WTC11 (cell line): ENCODE measurements around the gene ABR. TPM values are rescaled to one million over a fixed set of nuclear protein-coding genes. Genes with fewer than 3 reads are reported as not detected.

ENCODE experiments used
- ATAC-seq: fragments of 200-7000 bp; cut with Tn5 transposase; 2 replicates; pipeline ENCODE4 v1.10.0; 2021; ENCODE audit warnings: mild to moderate bottlenecking, moderate library complexity
- CTCF ChIA-PET: fragments of 300-600 bp; sonication (Branson Sonifier 250); formaldehyde crosslinking; loops from one replicate; lab custom pipeline; 2021; ENCODE audit warnings: antibody characterized with exemption; lab: Charles Lee
- POLR2A ChIA-PET: fragments of 350-600 bp; sonication (Branson Sonifier 250); formaldehyde crosslinking; loops from one replicate; lab custom pipeline; 2021; ENCODE audit warnings: antibody characterized with exemption; lab: Charles Lee
- DNase-seq: peaks from one replicate; pipeline ENCODE4 v3.0.0; 2021; ENCODE audit warnings: low spot score
- H3K27ac Mint-ChIP-seq: 2 replicates; pipeline ENCODE4 v1.8.0; 2021; ENCODE audit warnings: mixed read lengths
- H3K27me3 Mint-ChIP-seq: 2 replicates; pipeline ENCODE4 v1.8.0; 2021; ENCODE audit warnings: low read depth, mild to moderate bottlenecking, moderate library complexity, mixed read lengths
- H3K36me3 Mint-ChIP-seq: 2 replicates; pipeline ENCODE4 v1.8.0; 2021; ENCODE audit warnings: mixed read lengths
- H3K4me1 Mint-ChIP-seq: 2 replicates; pipeline ENCODE4 v1.8.0; 2022; ENCODE audit warnings: mixed read lengths
- H3K4me3 Mint-ChIP-seq: 2 replicates; pipeline ENCODE4 v1.8.0; 2021; ENCODE audit warnings: mild to moderate bottlenecking, moderate library complexity, mixed read lengths
- H3K9me3 Mint-ChIP-seq: 2 replicates; pipeline ENCODE4 v1.8.0; 2021; ENCODE audit warnings: mixed read lengths
- AR ChIP-seq: fragments of 250-450 bp; sonication (Bioruptor Pico); IDR thresholded peaks from 2 replicates; pipeline ENCODE4 v1.9.0; 2021; ENCODE audit warnings: mild to moderate bottlenecking
- ATF1 ChIP-seq: sonication (generic); formaldehyde crosslinking; IDR thresholded peaks from 2 replicates; pipeline ENCODE4 v1.8.1; 2023; ENCODE audit warnings: mild to moderate bottlenecking, moderate library complexity, missing genetic modification reagents
- GABPB1 ChIP-seq: sonication (generic); formaldehyde crosslinking; IDR thresholded peaks from 2 replicates; pipeline ENCODE4 v1.8.1; 2023; ENCODE audit warnings: mild to moderate bottlenecking, missing genetic modification reagents
- IRF1 ChIP-seq: sonication (generic); formaldehyde crosslinking; IDR thresholded peaks from 2 replicates; pipeline ENCODE4 v1.8.0; 2023; ENCODE audit warnings: missing genetic modification reagents
- IRF2 ChIP-seq: sonication (generic); formaldehyde crosslinking; IDR thresholded peaks from 2 replicates; pipeline ENCODE4 v1.8.0; 2022; ENCODE audit warnings: low read depth, missing genetic modification reagents, borderline replicate concordance
- JAZF1 ChIP-seq: fragments of 250-450 bp; sonication (Bioruptor Pico); IDR thresholded peaks from 2 replicates; pipeline ENCODE4 v1.9.0; 2021; ENCODE audit warnings: moderate library complexity, mild to moderate bottlenecking, inconsistent platforms
- MYBL2 ChIP-seq: sonication (generic); formaldehyde crosslinking; IDR thresholded peaks from 2 replicates; pipeline ENCODE4 v1.8.1; 2023; ENCODE audit warnings: mild to moderate bottlenecking, moderate library complexity, missing genetic modification reagents
- NFE2L1 ChIP-seq: sonication (generic); formaldehyde crosslinking; IDR thresholded peaks from 2 replicates; pipeline ENCODE4 v1.8.1; 2023; ENCODE audit warnings: missing genetic modification reagents
- NR2C2 ChIP-seq: sonication (generic); formaldehyde crosslinking; IDR thresholded peaks from 2 replicates; pipeline ENCODE4 v1.8.0; 2022; ENCODE audit warnings: mild to moderate bottlenecking, missing genetic modification reagents
- NR3C1 ChIP-seq: sonication (generic); formaldehyde crosslinking; conservative IDR thresholded peaks from 2 replicates; pipeline ENCODE4 v1.8.1; 2023; ENCODE audit warnings: low read depth, mild to moderate bottlenecking, missing genetic modification reagents
- OVOL2 ChIP-seq: fragments of 250-450 bp; sonication (Bioruptor Pico); IDR thresholded peaks from 2 replicates; pipeline ENCODE4 v1.9.0; 2021; ENCODE audit warnings: mild to moderate bottlenecking, borderline replicate concordance
- PRDM15 ChIP-seq: sonication (generic); formaldehyde crosslinking; IDR thresholded peaks from 2 replicates; pipeline ENCODE4 v1.8.0; 2022; ENCODE audit warnings: missing genetic modification reagents
- TP53 ChIP-seq: sonication (generic); formaldehyde crosslinking; IDR thresholded peaks from 2 replicates; pipeline ENCODE4 v1.8.1; 2023; ENCODE audit warnings: mild to moderate bottlenecking, missing genetic modification reagents
- ZBTB21 ChIP-seq: sonication (generic); formaldehyde crosslinking; IDR thresholded peaks from 2 replicates; pipeline ENCODE4 v1.8.1; 2023; ENCODE audit warnings: mild to moderate bottlenecking, missing genetic modification reagents, borderline replicate concordance
- ZNF121 ChIP-seq: sonication (generic); formaldehyde crosslinking; IDR thresholded peaks from 2 replicates; pipeline ENCODE4 v1.8.0; 2023; ENCODE audit warnings: missing genetic modification reagents
- ZNF317 ChIP-seq: sonication (generic); formaldehyde crosslinking; IDR thresholded peaks from 2 replicates; pipeline ENCODE4 v1.8.1; 2023; ENCODE audit warnings: low read depth, mild to moderate bottlenecking, moderate library complexity, missing genetic modification reagents, borderline replicate concordance
- ZNF512 ChIP-seq: sonication (generic); formaldehyde crosslinking; IDR thresholded peaks from 2 replicates; pipeline ENCODE4 v1.8.1; 2022; ENCODE audit warnings: missing genetic modification reagents, borderline replicate concordance
- total RNA-seq: library from RNA; stranded (reverse); gene quantifications from 3 replicates; pipeline ENCODE4 v1.2.3, GENCODE V29; 2021
- TF ChIP-seq, protein P1 (sequence below): sonication (generic); formaldehyde crosslinking; IDR thresholded peaks from 2 replicates; pipeline ENCODE4 v1.8.1; 2022; ENCODE audit warnings: low read depth, missing genetic modification reagents, borderline replicate concordance
- TF ChIP-seq, protein P2 (sequence below): sonication (generic); formaldehyde crosslinking; conservative IDR thresholded peaks from 2 replicates; pipeline ENCODE4 v1.8.1; 2023; ENCODE audit warnings: mild to moderate bottlenecking, low read depth, missing genetic modification reagents, moderate library complexity
- TF ChIP-seq, protein P3 (sequence below): sonication (generic); formaldehyde crosslinking; IDR thresholded peaks from 2 replicates; pipeline ENCODE4 v1.8.0; 2022; ENCODE audit warnings: mild to moderate bottlenecking, missing genetic modification reagents

The ABR gene
- total RNA-seq, 1 experiment from 2014 or later = 38.0 TPM

DNA sequence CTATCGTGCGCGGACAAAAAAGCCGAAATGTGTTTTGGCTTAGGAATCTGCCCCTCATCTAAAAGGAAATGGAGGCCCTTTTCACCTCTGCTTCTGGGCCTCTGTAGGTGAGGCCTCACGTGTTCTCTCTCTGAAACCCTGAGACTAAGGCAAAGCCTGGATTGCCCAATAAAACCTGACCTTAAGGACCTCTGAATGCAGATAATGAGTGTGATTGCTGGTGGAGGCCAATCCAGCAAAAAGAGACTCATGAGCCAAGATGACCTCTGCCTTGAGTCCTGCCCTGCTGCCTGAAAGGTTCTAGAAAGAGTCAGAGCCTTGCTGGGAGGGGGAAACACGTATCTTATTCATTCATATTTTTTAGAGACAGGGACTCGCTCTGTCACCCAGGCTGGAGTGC, 44.5 kb upstream of the ABR start:
- ChIA-PET CTCF (no interaction called here), POLR2A (no interaction called here)
- no peak overlapping the region for H3K27ac Mint-ChIP-seq
- peaks cover 4% of the 10 kb centered on the region for H3K4me1 Mint-ChIP-seq
- ATAC-seq = no peak
- H3K36me3 Mint-ChIP-seq = no peaks in the 10 kb centered on the region; the same call in 1 of the 2 replicates
- no peaks in the 10 kb centered on the region for H3K9me3 Mint-ChIP-seq
- no peak for TF ChIP-seq IRF2 (CRISPR knock-in tag)
- TF ChIP-seq IRF1 (CRISPR knock-in tag) = no peak
- no peak for TF ChIP-seq MYBL2 (CRISPR knock-in tag)
- TF ChIP-seq ZNF512 (CRISPR knock-in tag) = no peak
- TF ChIP-seq, protein P1, sequence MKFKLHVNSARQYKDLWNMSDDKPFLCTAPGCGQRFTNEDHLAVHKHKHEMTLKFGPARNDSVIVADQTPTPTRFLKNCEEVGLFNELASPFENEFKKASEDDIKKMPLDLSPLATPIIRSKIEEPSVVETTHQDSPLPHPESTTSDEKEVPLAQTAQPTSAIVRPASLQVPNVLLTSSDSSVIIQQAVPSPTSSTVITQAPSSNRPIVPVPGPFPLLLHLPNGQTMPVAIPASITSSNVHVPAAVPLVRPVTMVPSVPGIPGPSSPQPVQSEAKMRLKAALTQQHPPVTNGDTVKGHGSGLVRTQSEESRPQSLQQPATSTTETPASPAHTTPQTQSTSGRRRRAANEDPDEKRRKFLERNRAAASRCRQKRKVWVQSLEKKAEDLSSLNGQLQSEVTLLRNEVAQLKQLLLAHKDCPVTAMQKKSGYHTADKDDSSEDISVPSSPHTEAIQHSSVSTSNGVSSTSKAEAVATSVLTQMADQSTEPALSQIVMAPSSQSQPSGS (CRISPR knock-in tag) = no peak
- no peak for TF ChIP-seq TP53
- TF ChIP-seq NR2C2 (CRISPR knock-in tag) = no peak
- TF ChIP-seq NFE2L1 (CRISPR knock-in tag) = no peak
- TF ChIP-seq, protein P2, sequence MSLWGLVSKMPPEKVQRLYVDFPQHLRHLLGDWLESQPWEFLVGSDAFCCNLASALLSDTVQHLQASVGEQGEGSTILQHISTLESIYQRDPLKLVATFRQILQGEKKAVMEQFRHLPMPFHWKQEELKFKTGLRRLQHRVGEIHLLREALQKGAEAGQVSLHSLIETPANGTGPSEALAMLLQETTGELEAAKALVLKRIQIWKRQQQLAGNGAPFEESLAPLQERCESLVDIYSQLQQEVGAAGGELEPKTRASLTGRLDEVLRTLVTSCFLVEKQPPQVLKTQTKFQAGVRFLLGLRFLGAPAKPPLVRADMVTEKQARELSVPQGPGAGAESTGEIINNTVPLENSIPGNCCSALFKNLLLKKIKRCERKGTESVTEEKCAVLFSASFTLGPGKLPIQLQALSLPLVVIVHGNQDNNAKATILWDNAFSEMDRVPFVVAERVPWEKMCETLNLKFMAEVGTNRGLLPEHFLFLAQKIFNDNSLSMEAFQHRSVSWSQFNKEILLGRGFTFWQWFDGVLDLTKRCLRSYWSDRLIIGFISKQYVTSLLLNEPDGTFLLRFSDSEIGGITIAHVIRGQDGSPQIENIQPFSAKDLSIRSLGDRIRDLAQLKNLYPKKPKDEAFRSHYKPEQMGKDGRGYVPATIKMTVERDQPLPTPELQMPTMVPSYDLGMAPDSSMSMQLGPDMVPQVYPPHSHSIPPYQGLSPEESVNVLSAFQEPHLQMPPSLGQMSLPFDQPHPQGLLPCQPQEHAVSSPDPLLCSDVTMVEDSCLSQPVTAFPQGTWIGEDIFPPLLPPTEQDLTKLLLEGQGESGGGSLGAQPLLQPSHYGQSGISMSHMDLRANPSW (CRISPR knock-in tag) = no peak
- TF ChIP-seq JAZF1 (CRISPR knock-in tag) = no peak
- TF ChIP-seq ATF1 (CRISPR knock-in tag) = no peak
- TF ChIP-seq PRDM15 (CRISPR knock-in tag) = no peak
- TF ChIP-seq ZNF317 (CRISPR knock-in tag) = no peak
- TF ChIP-seq OVOL2 (CRISPR knock-in tag) = no peak
- TF ChIP-seq, protein P3, sequence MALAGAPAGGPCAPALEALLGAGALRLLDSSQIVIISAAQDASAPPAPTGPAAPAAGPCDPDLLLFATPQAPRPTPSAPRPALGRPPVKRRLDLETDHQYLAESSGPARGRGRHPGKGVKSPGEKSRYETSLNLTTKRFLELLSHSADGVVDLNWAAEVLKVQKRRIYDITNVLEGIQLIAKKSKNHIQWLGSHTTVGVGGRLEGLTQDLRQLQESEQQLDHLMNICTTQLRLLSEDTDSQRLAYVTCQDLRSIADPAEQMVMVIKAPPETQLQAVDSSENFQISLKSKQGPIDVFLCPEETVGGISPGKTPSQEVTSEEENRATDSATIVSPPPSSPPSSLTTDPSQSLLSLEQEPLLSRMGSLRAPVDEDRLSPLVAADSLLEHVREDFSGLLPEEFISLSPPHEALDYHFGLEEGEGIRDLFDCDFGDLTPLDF (CRISPR knock-in tag) = no peak
- TF ChIP-seq ZNF121 (CRISPR knock-in tag) = no peak
- no peak for TF ChIP-seq GABPB1
- TF ChIP-seq ZBTB21 (CRISPR knock-in tag) = no peak
- TF ChIP-seq NR3C1 = no peak
- no peak for TF ChIP-seq AR (CRISPR knock-in tag)
- no peak for DNase-seq
- H3K27me3 Mint-ChIP-seq = peaks cover 54% of the 10 kb centered on the region
- H3K4me3 Mint-ChIP-seq = no peak overlapping the region
